Esophagus muscularis mucosa (tissue), 3 donors: Measurements from ENCODE around the gene SNIP1.

Experiments
- POLR2A ChIP-seq: fragments of 450-650 bp; IDR thresholded peaks from one replicate; pipeline ENCODE4 v1.6.1; 2017; ENCODE audit warnings: antibody characterized with exemption, moderate library complexity, mild to moderate bottlenecking, low read depth
- TF ChIP-seq, protein P1 (sequence below), 3 experiments: fragments of 200-600 bp in 2 of 3; fragments of 450-650 bp in 1 of 3; sonication (generic) in 2 of 3; IDR thresholded peaks; one replicate each; pipeline ENCODE4 v1.5.1; 2017 to 2019; ENCODE audit warnings: antibody characterized with exemption in 3 of 3, mild to moderate bottlenecking in 2 of 3, moderate library complexity in 1 of 3

DNA sequence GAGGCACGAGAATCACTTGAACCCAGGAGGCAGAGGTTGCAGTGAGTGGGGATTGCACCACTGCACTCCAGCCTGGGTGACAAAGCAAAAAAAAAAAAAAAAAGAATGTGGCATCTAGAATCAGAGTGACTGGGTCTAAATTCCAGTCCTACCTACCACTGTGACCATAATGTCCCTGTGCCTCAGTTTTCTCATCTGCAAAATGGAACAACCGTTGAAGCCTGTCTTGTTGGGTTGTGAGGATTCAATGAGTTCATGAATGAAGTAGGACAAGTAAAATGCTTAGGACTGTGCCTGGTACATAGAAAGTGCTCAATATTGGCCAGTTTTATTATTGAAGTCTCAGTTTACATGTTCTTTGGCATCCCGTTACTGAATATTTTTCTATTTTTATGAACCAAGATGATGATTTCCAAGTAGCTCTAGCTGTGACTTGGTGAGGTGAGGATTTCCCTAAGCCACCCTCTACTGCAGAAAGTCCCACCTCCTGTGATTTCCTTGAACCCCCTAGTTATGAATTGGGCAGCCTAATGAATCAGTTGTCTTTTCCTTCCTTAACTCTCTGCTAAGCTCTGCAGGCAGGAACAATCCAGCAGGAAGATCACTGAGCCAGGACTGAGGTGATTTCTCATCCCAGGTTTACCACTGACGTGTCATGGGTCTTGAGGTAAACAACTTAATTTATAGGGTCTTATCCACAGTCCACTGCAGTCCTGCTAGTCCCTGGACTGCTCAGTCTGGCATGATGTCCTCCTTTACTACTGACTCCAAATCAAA lies 20.6 kb downstream of the SNIP1 start:
- no peak for TF ChIP-seq POLR2A
- TF ChIP-seq, protein P1, sequence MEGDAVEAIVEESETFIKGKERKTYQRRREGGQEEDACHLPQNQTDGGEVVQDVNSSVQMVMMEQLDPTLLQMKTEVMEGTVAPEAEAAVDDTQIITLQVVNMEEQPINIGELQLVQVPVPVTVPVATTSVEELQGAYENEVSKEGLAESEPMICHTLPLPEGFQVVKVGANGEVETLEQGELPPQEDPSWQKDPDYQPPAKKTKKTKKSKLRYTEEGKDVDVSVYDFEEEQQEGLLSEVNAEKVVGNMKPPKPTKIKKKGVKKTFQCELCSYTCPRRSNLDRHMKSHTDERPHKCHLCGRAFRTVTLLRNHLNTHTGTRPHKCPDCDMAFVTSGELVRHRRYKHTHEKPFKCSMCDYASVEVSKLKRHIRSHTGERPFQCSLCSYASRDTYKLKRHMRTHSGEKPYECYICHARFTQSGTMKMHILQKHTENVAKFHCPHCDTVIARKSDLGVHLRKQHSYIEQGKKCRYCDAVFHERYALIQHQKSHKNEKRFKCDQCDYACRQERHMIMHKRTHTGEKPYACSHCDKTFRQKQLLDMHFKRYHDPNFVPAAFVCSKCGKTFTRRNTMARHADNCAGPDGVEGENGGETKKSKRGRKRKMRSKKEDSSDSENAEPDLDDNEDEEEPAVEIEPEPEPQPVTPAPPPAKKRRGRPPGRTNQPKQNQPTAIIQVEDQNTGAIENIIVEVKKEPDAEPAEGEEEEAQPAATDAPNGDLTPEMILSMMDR (IDR thresholded peaks at IDR 0.05), result no peak
